ENCODE data around the gene CFAP43.

CFAP43 gene

GRCh38 chr10:104242545-104242944 is 10.4 kb upstream of the CFAP43 start (continued):
- TF ChIP-seq PATZ1 (CRISPR knock-in tag; IDR thresholded peaks at IDR 0.05; ENCODE audit: borderline replicate concordance) (no peak), SNAI2 (CRISPR knock-in tag; IDR thresholded peaks at IDR 0.05) (no peak)

DNA sequence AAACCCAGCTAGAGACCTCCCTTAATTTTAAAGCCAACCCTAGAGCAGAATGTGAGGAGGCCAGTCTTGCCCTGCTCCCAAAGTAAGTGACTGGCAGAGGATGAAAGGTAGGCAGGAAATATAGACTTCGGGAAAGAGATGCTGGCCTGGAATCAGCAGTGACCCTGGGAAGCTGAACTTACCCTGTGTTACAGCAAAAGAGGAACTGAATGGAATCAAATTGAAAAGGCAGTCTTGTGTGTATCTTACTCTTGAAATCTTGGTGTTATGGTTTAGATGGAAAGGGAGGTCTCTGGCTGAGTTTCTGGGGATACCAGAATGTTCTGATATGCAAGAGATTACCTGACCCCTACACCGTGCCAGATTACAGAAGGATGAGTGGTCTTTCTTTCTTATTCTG is 7.9 kb upstream of the CFAP43 start:
- no peak for ATAC-seq
- TF ChIP-seq ZC3H10 (CRISPR knock-in tag; IDR thresholded peaks at IDR 0.05) (no peak), ZFP3 (CRISPR knock-in tag; IDR thresholded peaks at IDR 0.05) (no peak), ZNF565 (CRISPR knock-in tag; conservative IDR thresholded peaks at IDR 0.05; ENCODE audit: low read depth) (no peak), CSDC2 (CRISPR knock-in tag; IDR thresholded peaks at IDR 0.05) (no peak), ZNF70 (CRISPR knock-in tag; IDR thresholded peaks at IDR 0.05) (no peak), TCF4 (CRISPR knock-in tag; IDR thresholded peaks at IDR 0.05; ENCODE audit: borderline replicate concordance) (no peak), TOX (CRISPR knock-in tag; IDR thresholded peaks at IDR 0.05; ENCODE audit: borderline replicate concordance) (no peak)

GRCh38 chr10:104235801-104236200 is 3.6 kb upstream of the CFAP43 start:
- ATAC-seq = no peak
- no peak for TF ChIP-seq ZFP3 (CRISPR knock-in tag; IDR thresholded peaks at IDR 0.05)
- TF ChIP-seq CSRNP3 (CRISPR knock-in tag; IDR thresholded peaks at IDR 0.05) = no peak
- TF ChIP-seq TSHZ2 (CRISPR knock-in tag; IDR thresholded peaks at IDR 0.05) = no peak

DNA sequence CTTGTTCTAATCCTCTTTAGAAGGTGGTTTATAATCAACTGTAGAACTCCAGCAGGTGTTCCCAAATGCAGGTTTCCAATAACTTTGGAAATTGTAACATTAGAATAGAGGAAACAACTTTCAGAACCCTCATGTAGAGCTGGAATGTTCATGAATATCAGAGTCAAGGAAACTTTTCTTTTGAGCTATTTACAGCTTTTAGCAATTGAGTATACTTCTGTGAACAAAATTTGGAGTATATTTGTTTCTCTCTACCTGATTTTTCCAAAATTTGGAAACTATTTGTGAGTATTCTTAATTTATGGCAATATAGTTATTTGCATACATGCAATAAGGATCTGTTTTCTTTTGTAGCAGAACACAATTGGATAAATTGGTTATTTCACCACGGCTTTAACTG is 2.8 kb upstream of the CFAP43 start:
- no peak for ATAC-seq
- TF ChIP-seq ARNTL (CRISPR knock-in tag; IDR thresholded peaks at IDR 0.05; ENCODE audit: borderline replicate concordance, low read depth) (no peak), ZNF70 (CRISPR knock-in tag; IDR thresholded peaks at IDR 0.05) (no peak), CREB5 (CRISPR knock-in tag; IDR thresholded peaks at IDR 0.05; ENCODE audit: low read depth) (no peak), RARB (CRISPR knock-in tag; IDR thresholded peaks at IDR 0.05) (no peak), ZNF565 (CRISPR knock-in tag; conservative IDR thresholded peaks at IDR 0.05; ENCODE audit: low read depth) (no peak), ZFP3 (CRISPR knock-in tag; IDR thresholded peaks at IDR 0.05) (no peak), ZFP30 (CRISPR knock-in tag; IDR thresholded peaks at IDR 0.05) (no peak), ESRRG (CRISPR knock-in tag; IDR thresholded peaks at IDR 0.05) (no peak), CSDC2 (CRISPR knock-in tag; IDR thresholded peaks at IDR 0.05) (no peak), ZNF8 (CRISPR knock-in tag; IDR thresholded peaks at IDR 0.05) (no peak), ISL1 (CRISPR knock-in tag; IDR thresholded peaks at IDR 0.05) (no peak), CSRNP3 (CRISPR knock-in tag; IDR thresholded peaks at IDR 0.05) (no peak), TSHZ2 (CRISPR knock-in tag; IDR thresholded peaks at IDR 0.05) (no peak)
